ENCODE measurements around the gene XYLT1. TPM values are rescaled to one million over a fixed set of nuclear protein-coding genes. Genes with fewer than 3 reads are reported as not detected.

XYLT1 gene
- polyA plus RNA-seq, 1 donor from 2014 or later, result 3.3 TPM

- no peak overlapping the region for H2AFZ ChIP-seq (ENCODE audit: low read depth, low read length)
- no peak overlapping the region for H3K27ac ChIP-seq (ENCODE audit: low read length)
- no peaks in the 10 kb centered on the region for H3K36me3 ChIP-seq (ENCODE audit: insufficient read depth, low read length)
- H3K4me3 ChIP-seq (ENCODE audit: low read length), result no peak overlapping the region
- no peak for TF ChIP-seq TAF1 (IDR thresholded peaks at IDR 0.05; ENCODE audit: low read depth)
- no peak for TF ChIP-seq CTCF (IDR thresholded peaks at IDR 0.05; ENCODE audit: poor library complexity, severe bottlenecking)
- no peak for TF ChIP-seq REST (IDR thresholded peaks at IDR 0.05; ENCODE audit: borderline replicate concordance)
- no peak for TF ChIP-seq EZH2 (IDR thresholded peaks at IDR 0.05; ENCODE audit: borderline replicate concordance, insufficient read depth, low read length, poor library complexity, severe bottlenecking)
- no peak for TF ChIP-seq EP300 (conservative IDR thresholded peaks at IDR 0.05; ENCODE audit: poor library complexity, severe bottlenecking)
- TF ChIP-seq MXI1 (conservative IDR thresholded peaks at IDR 0.05; ENCODE audit: poor library complexity, severe bottlenecking), result no peak
- no peak for TF ChIP-seq RAD21 (conservative IDR thresholded peaks at IDR 0.05)
- TF ChIP-seq SMC3 (conservative IDR thresholded peaks at IDR 0.05; ENCODE audit: poor library complexity), result no peak
- no peak for TF ChIP-seq POLR2AphosphoS5 (IDR thresholded peaks at IDR 0.05)
- H3K9me2 ChIP-seq (ENCODE audit: insufficient read depth, low read length), result no peaks in the 10 kb centered on the region
- no peaks in the 10 kb centered on the region for H3K9me3 ChIP-seq (ENCODE audit: low read length)
- H4K20me1 ChIP-seq (ENCODE audit: insufficient read depth), result no peaks in the 10 kb centered on the region
- H3K9ac ChIP-seq (ENCODE audit: low read length), result no peak overlapping the region
- H3K79me2 ChIP-seq (replicated peaks; ENCODE audit: insufficient read depth, low read length), result no peaks in the 10 kb centered on the region
- H3F3A ChIP-seq (ENCODE audit: insufficient read depth, low read length, poor library complexity, severe bottlenecking), result no peaks in the 10 kb centered on the region
- no peak overlapping the region for H3K4me2 ChIP-seq (ENCODE audit: low read length)
- no peaks in the 10 kb centered on the region for H3K27me3 ChIP-seq (ENCODE audit: insufficient read depth, low read depth, low read length)
Observed at GRCh38 chr16:17252701-17253100, 218.1 kb downstream of the XYLT1 start.

GRCh38 chr16:17252064-17252463, 218.7 kb downstream of the XYLT1 start:
- TF ChIP-seq RAD21 (conservative IDR thresholded peaks at IDR 0.05) (no peak), EP300 (conservative IDR thresholded peaks at IDR 0.05; ENCODE audit: poor library complexity, severe bottlenecking) (no peak), EZH2 (IDR thresholded peaks at IDR 0.05; ENCODE audit: borderline replicate concordance, insufficient read depth, low read length, poor library complexity, severe bottlenecking) (no peak), TAF1 (IDR thresholded peaks at IDR 0.05; ENCODE audit: low read depth) (no peak), POLR2AphosphoS5 (IDR thresholded peaks at IDR 0.05) (no peak), SMC3 (conservative IDR thresholded peaks at IDR 0.05; ENCODE audit: poor library complexity) (no peak), REST (IDR thresholded peaks at IDR 0.05; ENCODE audit: borderline replicate concordance) (no peak)
- no peaks in the 10 kb centered on the region for H4K20me1 ChIP-seq (ENCODE audit: insufficient read depth)
- no peaks in the 10 kb centered on the region for H3K27me3 ChIP-seq (ENCODE audit: insufficient read depth, low read depth, low read length)
- H3K27ac ChIP-seq (ENCODE audit: low read length), result no peak overlapping the region
- H3F3A ChIP-seq (ENCODE audit: insufficient read depth, low read length, poor library complexity, severe bottlenecking), result no peaks in the 10 kb centered on the region
- no peak overlapping the region for H3K4me3 ChIP-seq (ENCODE audit: low read length)
- no peaks in the 10 kb centered on the region for H3K36me3 ChIP-seq (ENCODE audit: insufficient read depth, low read length)
- H3K9me3 ChIP-seq (ENCODE audit: low read length), result no peaks in the 10 kb centered on the region
- no peaks in the 10 kb centered on the region for H3K9me2 ChIP-seq (ENCODE audit: insufficient read depth, low read length)
- no peaks in the 10 kb centered on the region for H3K79me2 ChIP-seq (replicated peaks; ENCODE audit: insufficient read depth, low read length)
- H3K9ac ChIP-seq (ENCODE audit: low read length), result no peak overlapping the region
- no peak overlapping the region for H2AFZ ChIP-seq (ENCODE audit: low read depth, low read length)
- H3K4me2 ChIP-seq (ENCODE audit: low read length), result no peak overlapping the region
